ENCODE results near the gene NKAPL.
A peak's percentile ranks its signal among the peaks of the same experiment; 100 is the strongest.

GRCh38 chr6:28281288-28282064 lies 22.4 kb downstream of the NKAPL start, which contains the start of gene PGBD1:
- TF ChIP-seq CTCF (IDR thresholded peaks at IDR 0.05), result no peak
- peak; percentile 38 for TF ChIP-seq EZH2 (IDR thresholded peaks at IDR 0.05)
